LNCAP (cell line): ENCODE results near the gene RXRG.

Source experiments
- TF ChIP-seq, protein P1 (sequence below): fragments of 450-650 bp; IDR thresholded peaks from 2 replicates; pipeline ENCODE4 v1.5.1; 2017; ENCODE audit warnings: mild to moderate bottlenecking

RXRG gene

GRCh38 chr1:165376811-165377311 is 68.1 kb downstream of the RXRG start:
- TF ChIP-seq, protein P1, sequence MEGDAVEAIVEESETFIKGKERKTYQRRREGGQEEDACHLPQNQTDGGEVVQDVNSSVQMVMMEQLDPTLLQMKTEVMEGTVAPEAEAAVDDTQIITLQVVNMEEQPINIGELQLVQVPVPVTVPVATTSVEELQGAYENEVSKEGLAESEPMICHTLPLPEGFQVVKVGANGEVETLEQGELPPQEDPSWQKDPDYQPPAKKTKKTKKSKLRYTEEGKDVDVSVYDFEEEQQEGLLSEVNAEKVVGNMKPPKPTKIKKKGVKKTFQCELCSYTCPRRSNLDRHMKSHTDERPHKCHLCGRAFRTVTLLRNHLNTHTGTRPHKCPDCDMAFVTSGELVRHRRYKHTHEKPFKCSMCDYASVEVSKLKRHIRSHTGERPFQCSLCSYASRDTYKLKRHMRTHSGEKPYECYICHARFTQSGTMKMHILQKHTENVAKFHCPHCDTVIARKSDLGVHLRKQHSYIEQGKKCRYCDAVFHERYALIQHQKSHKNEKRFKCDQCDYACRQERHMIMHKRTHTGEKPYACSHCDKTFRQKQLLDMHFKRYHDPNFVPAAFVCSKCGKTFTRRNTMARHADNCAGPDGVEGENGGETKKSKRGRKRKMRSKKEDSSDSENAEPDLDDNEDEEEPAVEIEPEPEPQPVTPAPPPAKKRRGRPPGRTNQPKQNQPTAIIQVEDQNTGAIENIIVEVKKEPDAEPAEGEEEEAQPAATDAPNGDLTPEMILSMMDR, result no peak

DNA sequence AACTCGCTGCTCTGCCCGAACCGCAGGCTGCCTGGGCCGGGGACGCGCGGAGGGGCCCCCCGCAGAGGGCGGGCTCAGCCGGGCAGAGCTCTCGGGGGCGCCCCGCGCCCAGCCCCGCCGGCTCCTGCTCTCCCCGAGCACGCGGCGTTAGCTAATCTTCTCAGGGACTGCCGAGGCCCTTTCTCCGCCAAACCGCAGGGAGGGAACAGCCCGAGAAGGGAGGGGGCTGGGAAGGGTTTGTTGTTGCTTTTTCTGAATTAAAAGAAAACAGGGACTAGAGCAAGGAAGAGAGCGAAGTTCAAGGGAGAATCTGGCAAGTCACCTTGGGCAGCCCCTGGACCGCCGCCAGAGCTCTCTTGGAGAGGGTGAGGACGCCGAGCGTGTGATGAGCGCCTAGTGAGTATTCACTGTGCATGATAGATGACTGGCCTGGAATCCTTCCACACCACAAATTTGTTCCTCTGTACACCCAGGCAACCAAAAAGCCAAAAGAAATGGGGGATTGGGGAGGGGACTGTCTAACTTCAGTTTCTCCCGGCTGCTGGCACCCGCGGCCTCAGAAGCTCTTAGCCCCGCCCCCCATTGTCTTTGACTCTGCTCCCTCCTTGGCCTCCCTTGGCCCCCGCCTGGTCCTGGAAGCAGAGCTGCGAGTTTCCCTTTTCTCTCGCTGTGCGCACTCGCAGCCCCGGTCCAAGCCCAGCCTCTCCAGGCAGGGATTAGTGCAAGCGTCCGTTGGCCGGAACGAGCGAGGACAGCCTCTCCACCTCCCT is 68.7 kb downstream of the RXRG start:
- TF ChIP-seq, protein P1, result no peak

GRCh38 chr1:165375623-165376022 is 69.3 kb downstream of the RXRG start:
- TF ChIP-seq, protein P1, result no peak

- TF ChIP-seq, protein P1, result no peak
These were observed 73.2 kb downstream of the RXRG start for GRCh38 chr1:165371588-165372225.

DNA sequence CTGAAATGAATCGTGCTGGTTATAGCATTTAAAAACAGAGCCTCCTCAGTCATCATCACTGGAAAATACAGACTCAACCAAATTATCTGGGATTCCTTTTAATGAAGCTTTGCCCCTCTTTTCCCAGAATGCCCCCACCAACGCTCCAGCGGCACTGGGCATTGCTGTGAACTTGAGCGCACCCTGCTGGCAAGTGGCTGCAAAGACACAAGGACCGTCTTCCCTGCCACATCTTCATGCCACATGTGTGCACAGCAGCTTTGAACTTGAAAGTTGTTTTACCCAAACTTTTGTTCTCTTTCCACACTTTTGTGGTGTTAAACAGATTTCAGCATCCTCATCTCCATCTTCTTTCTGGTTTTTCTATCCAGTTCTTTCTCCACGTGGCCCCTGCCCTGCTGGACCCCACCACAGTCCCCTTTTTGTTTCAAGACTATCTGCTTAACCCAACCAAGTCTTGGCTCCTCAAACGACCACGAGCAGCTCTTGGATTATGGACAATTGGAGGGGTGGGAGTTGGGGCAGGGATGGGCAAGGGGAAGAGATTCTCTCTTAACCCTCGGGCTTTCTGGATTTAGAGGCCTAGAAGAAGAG is 75.6 kb downstream of the RXRG start:
- TF ChIP-seq, protein P1, result peak; percentile 99

DNA sequence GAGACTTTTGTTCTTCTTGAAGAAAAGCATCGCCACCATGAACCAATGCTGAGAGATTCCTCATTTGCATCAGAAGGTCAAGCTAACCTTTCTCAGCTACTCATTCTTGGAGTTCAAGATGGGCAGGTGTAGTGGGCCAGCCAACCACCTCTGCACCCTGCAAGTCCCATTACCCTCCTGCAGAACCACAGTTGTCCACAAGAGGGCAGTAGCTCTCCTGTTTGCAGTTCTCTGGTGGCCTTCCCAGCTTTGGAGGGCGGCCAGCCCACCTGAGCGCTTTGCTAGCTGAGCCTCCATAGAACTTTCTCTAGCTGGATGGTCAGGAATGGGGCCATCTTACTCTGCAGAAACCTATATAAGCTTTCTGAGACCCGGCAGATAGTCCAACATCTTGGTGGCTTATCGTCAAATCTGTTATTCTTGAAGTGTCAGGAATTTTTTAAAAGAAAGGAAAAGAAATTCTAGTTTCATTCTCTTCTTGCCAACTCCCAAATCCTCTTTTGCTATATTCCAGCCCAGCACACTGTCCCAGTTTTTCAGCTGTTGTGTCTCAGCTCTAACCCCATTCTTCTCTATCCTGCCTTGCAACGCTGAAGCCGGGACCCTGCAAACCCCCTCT is 77.4 kb downstream of the RXRG start:
- TF ChIP-seq, protein P1, result peak; percentile 100

DNA sequence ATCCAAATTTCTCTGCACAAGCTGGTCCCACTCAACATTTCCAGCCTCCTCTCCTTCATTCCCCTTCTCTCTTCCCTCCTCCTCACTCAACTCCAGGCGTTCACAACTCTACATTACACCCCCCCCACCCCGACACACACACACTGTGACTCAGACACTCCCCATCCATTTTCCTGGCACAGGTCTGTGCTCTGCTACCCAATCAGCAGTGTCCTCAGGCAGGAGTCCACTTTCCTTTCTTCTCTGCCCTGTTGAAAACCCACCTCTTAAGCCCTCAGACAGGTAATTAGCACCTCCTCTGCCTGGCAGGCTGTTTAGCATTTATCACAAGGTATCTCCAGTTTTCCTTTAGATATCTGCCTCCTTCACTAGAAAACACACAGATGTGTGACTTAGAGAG is 79.6 kb downstream of the RXRG start:
- TF ChIP-seq, protein P1, result no peak
